ENCODE data around the gene EREG.

Gene EREG

DNA sequence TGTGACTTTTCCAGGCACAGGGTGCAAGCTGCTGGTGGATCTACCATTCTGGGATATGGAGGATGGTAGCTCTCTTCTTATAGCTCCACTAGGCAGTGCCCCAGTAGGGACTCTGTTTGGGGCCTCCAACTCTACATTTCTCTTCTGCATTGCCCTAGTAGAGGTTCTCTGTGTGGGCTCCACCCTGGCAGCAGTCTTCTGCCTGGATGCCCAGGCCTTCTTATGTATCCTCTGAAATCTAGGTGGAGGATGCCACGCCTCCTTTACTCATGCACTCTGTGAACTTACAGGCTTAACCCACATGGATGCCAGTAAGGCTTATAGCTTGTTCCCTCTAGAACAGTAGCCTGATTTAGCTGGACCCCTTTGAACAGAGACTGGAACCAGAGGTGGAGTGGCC lies 20.9 kb upstream of the EREG start:
- TF ChIP-seq, protein P1, sequence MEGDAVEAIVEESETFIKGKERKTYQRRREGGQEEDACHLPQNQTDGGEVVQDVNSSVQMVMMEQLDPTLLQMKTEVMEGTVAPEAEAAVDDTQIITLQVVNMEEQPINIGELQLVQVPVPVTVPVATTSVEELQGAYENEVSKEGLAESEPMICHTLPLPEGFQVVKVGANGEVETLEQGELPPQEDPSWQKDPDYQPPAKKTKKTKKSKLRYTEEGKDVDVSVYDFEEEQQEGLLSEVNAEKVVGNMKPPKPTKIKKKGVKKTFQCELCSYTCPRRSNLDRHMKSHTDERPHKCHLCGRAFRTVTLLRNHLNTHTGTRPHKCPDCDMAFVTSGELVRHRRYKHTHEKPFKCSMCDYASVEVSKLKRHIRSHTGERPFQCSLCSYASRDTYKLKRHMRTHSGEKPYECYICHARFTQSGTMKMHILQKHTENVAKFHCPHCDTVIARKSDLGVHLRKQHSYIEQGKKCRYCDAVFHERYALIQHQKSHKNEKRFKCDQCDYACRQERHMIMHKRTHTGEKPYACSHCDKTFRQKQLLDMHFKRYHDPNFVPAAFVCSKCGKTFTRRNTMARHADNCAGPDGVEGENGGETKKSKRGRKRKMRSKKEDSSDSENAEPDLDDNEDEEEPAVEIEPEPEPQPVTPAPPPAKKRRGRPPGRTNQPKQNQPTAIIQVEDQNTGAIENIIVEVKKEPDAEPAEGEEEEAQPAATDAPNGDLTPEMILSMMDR (IDR thresholded peaks at IDR 0.05; ENCODE audit: low read depth, low read length): no peak
- no peak for DNase-seq (ENCODE audit: extremely low read depth, low read depth)

DNA sequence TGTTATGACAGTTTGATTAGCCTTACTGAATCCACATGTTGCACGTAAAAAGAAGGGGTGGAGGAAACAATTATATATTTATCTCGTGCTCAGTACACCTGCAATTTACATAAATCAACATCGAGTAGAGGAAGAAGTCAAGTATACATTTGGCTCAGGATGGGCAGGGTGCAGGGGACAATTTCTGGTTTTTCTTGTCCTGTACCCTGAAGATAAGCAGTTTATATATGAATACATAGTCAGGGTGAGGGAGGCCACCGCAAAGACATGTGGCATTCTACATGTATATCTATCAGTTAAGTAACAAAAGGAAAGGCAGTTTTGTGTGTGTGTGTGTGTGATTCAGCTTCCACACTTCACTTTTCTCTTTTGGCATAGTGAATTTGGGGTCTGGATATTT lies 11.1 kb upstream of the EREG start:
- DNase-seq (ENCODE audit: extremely low read depth, low read depth): no peak
- TF ChIP-seq, protein P1 (IDR thresholded peaks at IDR 0.05; ENCODE audit: low read depth, low read length): no peak

DNA sequence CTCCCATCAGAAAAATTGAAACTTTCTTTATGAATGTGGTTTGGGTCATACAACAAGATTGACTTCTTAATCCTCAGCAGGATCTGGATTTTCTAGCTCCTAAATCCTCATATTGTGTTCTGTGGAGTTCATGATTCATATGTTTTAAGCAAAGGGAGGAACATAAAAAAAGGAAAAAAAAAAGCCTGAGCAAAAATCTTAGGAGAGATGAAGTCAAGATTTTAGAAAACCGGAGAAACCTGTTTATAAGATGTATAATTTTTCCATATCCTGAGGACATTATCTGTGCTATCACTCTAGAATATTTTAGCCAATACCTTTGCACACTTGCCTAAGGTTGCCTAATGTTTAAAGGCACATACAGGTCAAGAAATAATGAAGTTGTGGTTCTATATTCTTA lies 7.0 kb upstream of the EREG start:
- no peak for DNase-seq (ENCODE audit: extremely low read depth, low read depth)
- TF ChIP-seq, protein P1 (IDR thresholded peaks at IDR 0.05; ENCODE audit: low read depth, low read length): no peak

- TF ChIP-seq, protein P1 (IDR thresholded peaks at IDR 0.05; ENCODE audit: low read depth, low read length): no peak
- no peak for DNase-seq (ENCODE audit: extremely low read depth, low read depth)
These were observed 3.3 kb upstream of the EREG start for GRCh38 chr4:74361671-74362070.

- no peak for DNase-seq (ENCODE audit: extremely low read depth, low read depth)
- TF ChIP-seq, protein P1 (IDR thresholded peaks at IDR 0.05; ENCODE audit: low read depth, low read length): no peak
These were observed 2.6 kb upstream of the EREG start for GRCh38 chr4:74362347-74362746.

DNA sequence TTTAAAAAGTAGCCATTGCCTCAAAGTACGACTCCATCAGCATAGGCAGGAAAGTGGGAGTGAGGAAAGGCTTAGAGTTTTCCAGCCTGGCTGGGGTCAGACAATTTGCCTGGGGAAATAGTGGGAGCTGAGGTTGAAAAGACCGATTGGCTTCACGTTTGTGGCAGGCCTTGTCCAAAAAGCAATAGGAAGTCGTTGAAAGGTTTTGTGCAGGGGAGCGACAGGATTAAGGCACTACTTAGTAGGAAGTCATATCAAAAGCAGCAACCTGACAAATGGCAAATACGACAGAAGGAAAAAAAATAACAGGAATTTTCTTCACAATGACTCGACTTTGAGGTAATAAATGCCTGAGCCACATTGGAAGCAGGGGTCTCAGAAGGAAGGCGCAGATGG lies 691 bp upstream of the EREG start:
- no peak for DNase-seq (ENCODE audit: extremely low read depth, low read depth)
- TF ChIP-seq, protein P1 (IDR thresholded peaks at IDR 0.05; ENCODE audit: low read depth, low read length): no peak

GRCh38 chr4:74365761-74366160 lies 816 bp downstream of the EREG start:
- DNase-seq (ENCODE audit: extremely low read depth, low read depth): no peak
- TF ChIP-seq, protein P1 (IDR thresholded peaks at IDR 0.05; ENCODE audit: low read depth, low read length): no peak
